HG03354 (cell line): ENCODE data around the gene ZP4.

ENCODE experiments used
- ATAC-seq: cut with Tn5 transposase; IDR thresholded peaks from one replicate; pipeline ENCODE4 v1.9.1; 2021; ENCODE audit warnings: mild to moderate bottlenecking; ENCODE audit not compliant: unreplicated experiment, poor library complexity, severe bottlenecking

The ZP4 gene

DNA sequence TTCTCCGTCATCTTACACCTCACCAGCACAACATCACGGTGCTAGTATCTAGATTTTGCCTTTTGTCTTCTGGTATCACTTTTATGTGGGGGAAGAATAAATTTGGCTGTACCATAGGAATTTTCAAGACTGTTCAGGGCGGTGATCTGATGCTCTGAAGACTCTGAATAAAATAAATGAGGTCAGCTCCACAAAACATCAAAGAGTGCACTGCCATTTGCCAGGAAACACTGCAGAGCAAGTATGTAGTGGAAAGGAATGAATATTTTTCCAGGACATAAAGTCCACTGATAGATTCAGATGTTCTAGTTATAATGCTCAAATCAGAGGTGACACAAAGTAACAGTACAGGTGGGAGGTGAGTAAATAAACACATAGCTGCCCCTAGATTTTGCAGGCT, 56.3 kb downstream of the ZP4 start:
- ATAC-seq, result no peak

DNA sequence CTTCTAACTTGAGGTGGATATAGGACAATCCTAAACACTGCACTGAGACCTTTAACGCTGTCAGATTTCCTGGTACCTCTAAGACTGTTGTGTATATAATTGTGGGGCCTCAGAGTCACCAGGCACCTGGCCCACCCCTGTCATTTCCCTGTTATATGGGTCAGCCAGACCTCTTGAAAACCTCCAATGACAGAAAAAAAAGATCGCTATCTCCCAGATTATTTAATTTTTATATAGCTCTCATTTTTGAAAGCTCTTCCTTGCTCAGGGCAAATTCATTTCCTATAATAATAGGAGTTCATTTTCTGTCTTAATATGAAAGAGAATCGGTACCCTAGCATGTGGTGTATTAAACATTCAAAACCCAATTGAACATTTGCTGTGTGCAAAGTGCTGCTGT, 56.7 kb downstream of the ZP4 start:
- ATAC-seq, result no peak

DNA sequence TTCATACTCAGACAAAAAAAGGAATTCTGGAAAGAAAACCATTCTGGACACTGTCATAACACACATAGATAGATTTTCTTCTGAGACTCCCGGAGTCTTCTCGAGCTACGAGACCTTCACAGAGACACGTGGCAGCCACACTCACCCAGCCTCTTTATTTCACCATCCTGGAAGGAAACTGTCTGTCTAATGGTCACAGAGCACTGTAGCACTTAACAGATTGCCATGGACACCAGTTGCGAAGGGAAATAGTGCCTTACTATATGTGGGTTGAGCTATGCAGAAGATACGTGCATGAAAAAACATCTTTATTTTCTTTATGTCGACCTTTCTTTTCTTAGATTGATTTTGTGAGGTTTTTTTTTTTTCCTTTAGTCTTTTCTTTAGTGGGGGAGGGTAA, 57.9 kb downstream of the ZP4 start:
- no peak for ATAC-seq
